Naive thymus-derived CD8-positive, alpha-beta T cell (primary cell): ENCODE results near the gene AGAP2. TPM values are rescaled to one million over a fixed set of nuclear protein-coding genes. Genes with fewer than 3 reads are reported as not detected.
"Not testable (repeated sequence)": the region's sequence is repeated elsewhere in the genome, so short reads cannot be mapped to it uniquely, and the experiment has no call there.

Experiments
- ATAC-seq, 2 donors: fragments of 150-1000 bp; cut with Tn5 transposase in 1 of 2; sonication (Bioruptor Pico), chemical (Tn5 transposase) in 1 of 2; 1 replicate in 1 of 2; 2 replicates in 1 of 2; pipeline ENCODE4 v1.10.0; 2021; ENCODE audit warnings: mild to moderate bottlenecking in 2 of 2, moderate library complexity in 2 of 2
- POLR2A ChIA-PET: fragments of 350-600 bp; sonication (Branson Sonifier 250); formaldehyde crosslinking; loops from one replicate; lab custom pipeline; 2021; ENCODE audit warnings: antibody characterized with exemption; lab: Charles Lee
- DNase-seq, 10 donors: peaks; one replicate each; pipeline versions ENCODE4 v3.0.0 to v3.0.0-alpha.2; 2020 to 2022
- H3K27ac Mint-ChIP-seq, 10 donors: one replicate each; pipeline ENCODE4 v1.8.0; 2020 to 2022; ENCODE audit warnings: mild to moderate bottlenecking in 10 of 10, mixed read lengths in 10 of 10, moderate library complexity in 4 of 10, inconsistent platforms in 1 of 10
- H3K27me3 Mint-ChIP-seq, 5 donors: one replicate each; pipeline ENCODE4 v1.8.0; 2021 to 2022; ENCODE audit warnings: mixed read lengths in 5 of 5
- H3K36me3 Mint-ChIP-seq, 3 donors: one replicate each; pipeline ENCODE4 v1.8.0; 2020 to 2022; ENCODE audit warnings: mixed read lengths in 3 of 3, mild to moderate bottlenecking in 2 of 3, inconsistent platforms in 1 of 3
- H3K4me1 Mint-ChIP-seq, 4 donors: one replicate each; pipeline ENCODE4 v1.8.0; 2021 to 2022; ENCODE audit warnings: mixed read lengths in 4 of 4
- H3K4me3 Mint-ChIP-seq, 10 donors: one replicate each; pipeline ENCODE4 v1.8.0; 2020 to 2022; ENCODE audit warnings: mild to moderate bottlenecking in 10 of 10, mixed read lengths in 10 of 10, moderate library complexity in 6 of 10, inconsistent platforms in 1 of 10
- H3K9me3 Mint-ChIP-seq, 9 donors: one replicate each; pipeline ENCODE4 v1.8.0; 2020 to 2022; ENCODE audit warnings: mixed read lengths in 9 of 9, mild to moderate bottlenecking in 3 of 9, inconsistent platforms in 1 of 9, moderate library complexity in 1 of 9
- polyA plus RNA-seq, 3 donors: library from polyadenylated mRNA; unstranded; fragments of 300-500 nt; fragmentation: Illumina TruSeq; gene quantifications; one replicate each; pipeline ENCODE4 v1.2.3, GENCODE V29; 2021
- total RNA-seq, 8 experiments: library from RNA in 2 of 8; stranded (reverse) in 2 of 8; gene quantifications; one replicate each; pipeline ENCODE4 v1.2.3 and lab custom pipeline; 2021 to 2026

Gene AGAP2
- total and polyA plus RNA-seq, 5 experiments from 2014 or later = 4.3 to 58.8 (median 6.9) TPM

DNA sequence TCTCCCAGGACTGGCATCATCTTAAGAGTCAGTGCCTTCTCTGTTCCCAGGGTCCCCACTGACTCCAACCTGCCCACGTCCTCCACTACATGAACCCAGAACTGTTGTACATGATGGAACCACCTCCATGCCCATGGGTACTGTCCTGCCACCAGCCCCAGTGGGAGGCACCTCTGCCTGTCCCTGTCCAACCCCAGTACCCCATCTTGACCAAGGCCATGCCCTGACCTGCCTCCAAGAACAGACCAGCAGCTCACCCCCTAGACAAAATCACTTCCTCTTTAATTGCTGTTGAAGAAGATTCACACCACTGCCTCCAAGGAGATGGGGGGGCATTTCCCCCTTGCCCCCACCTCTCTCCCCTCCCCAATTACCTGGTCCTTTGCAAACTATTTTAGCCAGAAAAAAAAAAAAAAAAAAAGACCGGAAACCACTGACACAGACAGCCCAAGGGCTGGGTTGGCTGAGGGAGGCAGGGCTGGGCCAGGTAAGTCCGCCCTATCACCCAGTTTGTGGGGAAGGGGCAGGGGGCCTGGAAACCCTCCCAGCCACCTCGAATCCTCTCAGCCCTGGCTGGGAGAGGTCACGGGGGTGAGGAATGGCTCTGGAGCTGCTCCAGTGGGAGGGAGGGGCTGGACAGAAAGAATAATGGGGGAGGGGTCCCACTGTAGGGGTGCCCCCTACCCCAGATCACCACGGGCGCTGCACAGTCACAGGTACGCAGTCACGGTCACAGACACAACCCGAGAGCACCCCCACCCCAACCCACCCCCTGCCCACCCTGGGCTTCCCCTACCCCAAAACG lies 13.4 kb downstream of the AGAP2 start:
- DNase-seq = no peak
- Mint-ChIP-seq H3K9me3 (no peaks in the 10 kb centered on the region), H3K27ac (peak overlapping the region in 9 of 10 donors; percentile 11 to 91 (median 67)), H3K36me3 (peaks cover 0 to 56% (median 6%) of the 10 kb centered on the region in 3 donors), H3K4me3 (peak overlapping the region in 1 of 10 donors; percentile 20), H3K4me1 (peaks cover 16 to 44% (median 33%) of the 10 kb centered on the region in 4 donors), H3K27me3 (no peaks in the 10 kb centered on the region)
- POLR2A ChIA-PET = interaction anchor here (1.0 to 1.7 kb wide), 6 partner anchors 11 to 20 kb away, joined by 3 to 16 read pairs (median 4); partner anchors contain the start of genes AGAP2 and TSPAN31
- ATAC-seq = no peak

DNA sequence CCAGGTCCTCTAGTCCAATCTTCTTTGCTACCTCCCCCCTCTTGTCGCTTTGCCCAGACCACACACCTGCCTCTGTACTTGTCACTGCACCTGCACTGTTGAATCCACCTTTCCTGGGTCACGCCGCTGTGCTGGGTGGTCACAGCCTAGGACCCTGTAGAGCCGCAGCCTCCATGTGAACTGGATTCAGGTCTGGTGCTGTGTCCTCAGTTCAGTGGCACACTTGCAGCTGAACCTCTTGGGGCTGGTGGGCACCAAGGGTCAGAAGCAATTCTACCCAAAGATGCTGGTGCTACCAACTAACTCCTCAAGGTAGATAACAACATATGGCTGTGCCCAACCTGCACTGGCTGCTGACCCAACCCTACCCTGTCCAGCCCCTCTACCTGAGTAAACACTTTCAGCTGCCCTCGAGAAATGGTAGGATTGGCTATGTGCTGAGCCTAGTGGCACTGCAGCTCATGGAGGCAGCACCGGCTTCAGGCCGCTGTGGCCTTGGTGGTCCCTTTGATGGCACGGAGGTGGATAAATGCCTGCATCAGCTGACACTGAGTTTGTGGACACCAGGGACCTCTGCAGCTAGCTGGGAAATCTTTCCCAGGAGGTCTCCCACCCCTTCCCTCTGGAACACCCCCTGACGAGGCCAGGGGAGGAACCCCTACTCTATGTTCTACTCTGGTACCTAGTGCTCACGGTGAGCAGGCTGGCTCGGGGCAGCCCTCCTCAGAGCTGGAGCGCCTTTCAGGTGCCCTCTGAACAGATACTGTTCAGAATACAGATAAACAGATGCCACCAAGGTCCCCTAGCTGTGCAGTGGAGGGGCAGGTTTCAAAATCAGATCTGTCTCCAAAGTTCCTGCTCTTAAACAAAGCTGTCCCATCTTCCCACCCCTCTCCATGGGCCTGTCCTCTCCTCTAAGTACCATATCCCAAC lies 14.3 kb downstream of the AGAP2 start:
- no peak for DNase-seq
- Mint-ChIP-seq H3K9me3 (no peaks in the 10 kb centered on the region), H3K27me3 (no peaks in the 10 kb centered on the region), H3K4me3 (no peak overlapping the region), H3K4me1 (peaks cover 16 to 49% (median 37%) of the 10 kb centered on the region in 4 donors), H3K27ac (peak overlapping the region; percentile 11 to 91 (median 72)), H3K36me3 (peaks cover 4 to 57% (median 11%) of the 10 kb centered on the region in 3 donors)
- POLR2A ChIA-PET = interaction anchor here (0.7 to 1.7 kb wide), 8 partner anchors 12 to 114 kb away, joined by 3 to 16 read pairs (median 4); partner anchors contain the start of genes AGAP2, CDK4 and TSPAN31
- ATAC-seq = peak; percentile 13 to 27

DNA sequence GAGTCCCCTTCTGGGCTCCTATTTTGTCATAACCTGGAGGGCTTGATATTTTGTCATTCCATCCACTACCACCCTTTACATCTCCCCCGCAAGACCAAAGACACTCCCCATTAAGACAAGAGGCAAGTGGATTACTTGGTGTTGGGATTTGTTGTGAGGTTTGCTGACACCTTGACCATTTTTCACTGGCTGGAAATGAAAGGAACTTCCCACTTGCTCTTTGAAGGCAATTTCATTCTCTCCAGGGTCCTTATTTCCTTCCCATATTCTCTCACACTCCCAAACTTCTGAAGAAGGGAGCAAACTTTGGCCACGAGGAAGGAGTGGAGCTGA lies 14.9 kb downstream of the AGAP2 start:
- H3K4me1 Mint-ChIP-seq = peaks cover 16 to 50% (median 39%) of the 10 kb centered on the region in 4 donors
- DNase-seq (no peak), ATAC-seq (no peak)
- H3K27me3 Mint-ChIP-seq = no peaks in the 10 kb centered on the region
- H3K36me3 Mint-ChIP-seq = peaks cover 6 to 58% (median 15%) of the 10 kb centered on the region in 3 donors
- peak overlapping the region; percentile 38 to 91 (median 67) for H3K27ac Mint-ChIP-seq
- POLR2A ChIA-PET = interaction anchor here (1.0 to 2.3 kb wide), 7 partner anchors 13 to 28 kb away, joined by 3 to 16 read pairs (median 4); partner anchors contain the start of genes CDK4 and TSPAN31
- no peaks in the 10 kb centered on the region for H3K9me3 Mint-ChIP-seq
- no peak overlapping the region for H3K4me3 Mint-ChIP-seq

DNA sequence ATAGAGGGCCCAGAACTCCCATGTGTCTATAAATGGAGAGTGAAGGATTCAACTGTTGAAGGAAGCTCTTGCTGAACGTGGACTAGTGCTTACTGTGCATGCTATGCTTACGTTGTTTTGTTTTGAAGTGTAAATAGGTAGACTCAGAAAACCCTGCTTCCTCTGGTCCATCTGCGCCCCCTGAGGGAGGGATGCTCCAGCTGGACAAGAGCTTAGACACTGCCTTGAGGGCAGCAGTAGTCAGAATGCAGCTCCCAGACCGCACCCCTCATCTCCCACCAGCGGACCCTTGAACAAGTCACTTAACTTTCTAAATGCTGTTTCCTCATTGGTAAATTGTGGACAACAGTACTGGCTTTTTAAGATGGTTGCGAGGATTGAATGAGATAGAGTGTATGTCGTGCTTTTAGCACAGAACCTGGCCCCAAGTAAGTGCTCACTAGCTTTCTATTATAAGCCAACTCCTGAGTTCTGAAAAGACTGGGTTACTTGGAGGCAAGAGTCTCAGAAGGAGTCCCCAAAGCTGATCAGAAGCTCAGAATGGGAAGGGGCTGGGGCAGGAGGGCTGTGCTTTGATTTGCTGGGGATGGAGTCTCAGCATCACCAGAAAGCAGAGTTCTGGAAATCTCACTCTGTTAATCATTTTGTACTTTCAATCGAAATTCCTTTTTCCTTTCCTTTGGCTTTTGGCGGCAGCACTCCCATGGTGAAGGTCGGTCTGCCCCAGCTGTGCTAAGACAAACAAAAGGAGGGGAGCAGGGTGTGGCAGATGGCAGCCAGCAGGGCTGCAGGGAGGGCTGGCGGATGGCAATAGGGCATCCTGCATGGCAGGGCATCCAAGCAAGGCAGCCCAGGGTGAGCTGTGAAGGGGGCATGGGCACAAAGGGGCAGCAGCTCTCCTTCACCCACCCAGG lies 15.6 kb downstream of the AGAP2 start:
- Mint-ChIP-seq H3K27ac (peak overlapping the region in 9 of 10 donors; percentile 19 to 87 (median 62)), H3K4me1 (peaks cover 16 to 50% (median 35%) of the 10 kb centered on the region in 4 donors), H3K27me3 (no peaks in the 10 kb centered on the region), H3K4me3 (no peak overlapping the region), H3K9me3 (no peaks in the 10 kb centered on the region), H3K36me3 (peaks cover 6 to 58% (median 18%) of the 10 kb centered on the region in 3 donors)
- ATAC-seq = peak in 1 of 2 donors; percentile 21
- no peak for DNase-seq
- POLR2A ChIA-PET = interaction anchor here (1.0 to 2.3 kb wide), 7 partner anchors 9 to 29 kb away, joined by 3 to 11 read pairs (median 3); partner anchors contain the start of genes AGAP2, CDK4 and TSPAN31

DNA sequence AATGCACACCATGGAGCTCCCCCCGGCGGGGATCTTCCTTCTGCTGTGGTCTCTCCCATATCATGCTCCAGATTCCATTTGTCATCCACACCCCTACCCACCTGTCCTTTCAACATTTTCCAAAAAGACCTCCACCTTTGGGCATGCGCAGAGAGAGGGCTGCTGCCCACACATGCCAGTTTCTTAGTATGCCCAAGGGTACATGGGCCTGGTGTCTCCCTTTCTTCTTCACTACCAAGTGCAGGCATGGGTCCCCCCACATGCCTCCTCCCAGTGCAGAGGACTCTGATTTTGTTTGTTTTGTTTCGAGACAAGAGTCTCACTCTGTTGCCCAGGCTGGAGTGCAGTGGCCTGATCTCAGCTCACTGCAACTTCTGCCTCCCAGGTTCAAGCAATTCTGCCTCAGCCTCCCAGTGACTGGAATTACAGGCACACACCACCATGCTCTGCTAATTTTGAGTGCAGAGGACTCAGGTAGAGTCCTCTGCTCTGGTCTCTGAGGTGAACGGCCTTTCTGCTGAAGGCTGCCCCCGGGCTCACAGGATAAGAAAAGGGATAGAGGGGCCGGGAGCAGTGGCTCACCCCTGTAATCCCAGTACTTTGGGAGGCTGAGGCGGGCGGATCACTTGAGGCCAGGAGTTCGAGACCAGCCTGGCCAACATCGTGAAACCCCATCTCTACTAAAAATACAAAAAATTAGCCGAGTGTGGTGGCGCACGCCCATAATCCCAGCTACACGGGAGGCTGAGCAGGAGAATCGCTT lies 16.5 kb downstream of the AGAP2 start:
- Mint-ChIP-seq H3K36me3 (peaks cover 6 to 59% (median 16%) of the 10 kb centered on the region in 3 donors), H3K4me1 (peaks cover 16 to 50% (median 34%) of the 10 kb centered on the region in 4 donors), H3K27ac (peak overlapping the region in 8 of 10 donors; percentile 48 to 87 (median 75)), H3K4me3 (peak overlapping the region in 1 of 10 donors; percentile 37)
- H3K9me3 Mint-ChIP-seq, ATAC-seq, H3K27me3 Mint-ChIP-seq, DNase-seq: not testable (repeated sequence)
- POLR2A ChIA-PET = interaction anchor here (0.6 to 2.3 kb wide), 9 partner anchors 8 to 1071 kb away, joined by 3 to 11 read pairs (median 4); partner anchors contain the start of genes AGAP2, CDK4 and TSPAN31

DNA sequence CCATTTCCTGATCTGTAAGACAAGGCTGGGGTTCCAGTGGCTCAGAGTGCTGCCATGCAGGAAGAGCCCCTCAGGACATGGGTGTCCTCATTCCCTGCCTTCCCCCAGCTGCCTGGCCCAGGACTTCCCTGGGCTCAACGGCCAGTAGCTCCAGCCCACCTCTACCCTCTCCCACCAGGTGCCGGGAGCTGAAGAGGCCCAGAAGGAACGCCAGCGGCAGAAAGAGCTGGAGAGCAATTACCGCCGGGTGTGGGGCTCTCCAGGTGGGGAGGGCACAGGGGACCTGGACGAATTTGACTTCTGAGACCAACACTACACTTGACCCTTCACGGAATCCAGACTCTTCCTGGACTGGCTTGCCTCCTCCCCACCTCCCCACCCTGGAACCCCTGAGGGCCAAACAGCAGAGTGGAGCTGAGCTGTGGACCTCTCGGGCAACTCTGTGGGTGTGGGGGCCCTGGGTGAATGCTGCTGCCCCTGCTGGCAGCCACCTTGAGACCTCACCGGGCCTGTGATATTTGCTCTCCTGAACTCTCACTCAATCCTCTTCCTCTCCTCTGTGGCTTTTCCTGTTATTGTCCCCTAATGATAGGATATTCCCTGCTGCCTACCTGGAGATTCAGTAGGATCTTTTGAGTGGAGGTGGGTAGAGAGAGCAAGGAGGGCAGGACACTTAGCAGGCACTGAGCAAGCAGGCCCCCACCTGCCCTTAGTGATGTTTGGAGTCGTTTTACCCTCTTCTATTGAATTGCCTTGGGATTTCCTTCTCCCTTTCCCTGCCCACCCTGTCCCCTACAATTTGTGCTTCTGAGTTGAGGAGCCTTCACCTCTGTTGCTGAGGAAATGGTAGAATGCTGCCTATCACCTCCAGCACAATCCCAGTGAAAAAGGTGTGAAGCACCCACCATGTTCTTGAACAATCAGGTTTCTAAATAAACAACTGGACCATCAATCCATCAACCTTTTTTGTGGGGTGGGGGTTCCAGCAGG lies 17.6 kb downstream of the AGAP2 start:
- Mint-ChIP-seq H3K36me3 (peaks cover 6 to 62% (median 14%) of the 10 kb centered on the region in 3 donors), H3K4me1 (peaks cover 16 to 46% (median 33%) of the 10 kb centered on the region in 4 donors), H3K9me3 (no peaks in the 10 kb centered on the region), H3K27ac (peak overlapping the region in 5 of 10 donors; percentile 10 to 71 (median 28)), H3K4me3 (no peak overlapping the region), H3K27me3 (no peaks in the 10 kb centered on the region)
- no peak for DNase-seq
- no peak for ATAC-seq
- POLR2A ChIA-PET = interaction anchor here (0.9 to 2.3 kb wide), 5 partner anchors 11 to 31 kb away, joined by 3 to 11 read pairs (median 4); partner anchors contain the start of gene CDK4

DNA sequence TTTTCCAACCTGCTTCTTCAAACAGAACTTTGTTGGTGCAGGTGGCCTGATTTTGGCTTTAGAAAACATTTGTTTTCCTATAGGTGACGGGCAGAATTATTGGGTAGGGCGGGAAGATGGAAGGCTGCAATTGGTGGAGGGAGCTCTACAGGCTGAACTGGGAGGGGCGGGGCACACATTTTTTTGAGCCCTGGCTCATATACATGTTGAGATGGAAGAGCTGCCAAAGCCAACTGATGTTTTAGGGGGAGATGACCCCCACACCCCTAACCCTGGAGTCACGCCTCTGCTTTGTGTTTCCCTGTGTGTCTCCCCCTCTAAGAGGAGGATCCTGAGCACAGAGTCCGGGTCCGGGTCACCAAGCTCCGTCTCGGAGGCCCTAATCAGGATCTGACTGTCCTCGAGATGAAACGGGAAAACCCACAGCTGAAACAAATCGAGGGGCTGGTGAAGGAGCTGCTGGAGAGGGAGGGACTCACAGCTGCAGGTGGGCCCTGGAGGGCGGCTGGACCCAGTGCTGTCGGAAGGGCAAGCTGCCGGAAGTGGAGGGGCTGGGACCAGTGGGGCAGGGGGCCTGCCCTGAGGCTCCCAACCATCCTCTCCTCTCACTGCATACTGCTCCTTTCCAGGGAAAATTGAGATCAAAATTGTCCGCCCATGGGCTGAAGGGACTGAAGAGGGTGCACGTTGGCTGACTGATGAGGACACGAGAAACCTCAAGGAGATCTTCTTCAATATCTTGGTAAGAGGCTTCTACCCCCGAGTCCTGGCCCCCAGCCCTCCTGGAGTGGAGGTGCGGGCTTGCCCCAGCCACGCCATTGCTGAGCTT lies 18.6 kb downstream of the AGAP2 start:
- Mint-ChIP-seq H3K4me1 (peaks cover 19 to 40% (median 30%) of the 10 kb centered on the region in 4 donors), H3K36me3 (peaks cover 6 to 62% (median 14%) of the 10 kb centered on the region in 3 donors), H3K4me3 (no peak overlapping the region), H3K27ac (peak overlapping the region in 4 of 10 donors; percentile 20 to 90 (median 33)), H3K9me3 (no peaks in the 10 kb centered on the region), H3K27me3 (no peaks in the 10 kb centered on the region)
- DNase-seq (no peak), ATAC-seq (no peak)
- POLR2A ChIA-PET = interaction anchor here (0.9 to 1.7 kb wide), 3 partner anchors 10 to 25 kb away, joined by 3 to 5 read pairs (median 3); no protein-coding TSS in a partner anchor

DNA sequence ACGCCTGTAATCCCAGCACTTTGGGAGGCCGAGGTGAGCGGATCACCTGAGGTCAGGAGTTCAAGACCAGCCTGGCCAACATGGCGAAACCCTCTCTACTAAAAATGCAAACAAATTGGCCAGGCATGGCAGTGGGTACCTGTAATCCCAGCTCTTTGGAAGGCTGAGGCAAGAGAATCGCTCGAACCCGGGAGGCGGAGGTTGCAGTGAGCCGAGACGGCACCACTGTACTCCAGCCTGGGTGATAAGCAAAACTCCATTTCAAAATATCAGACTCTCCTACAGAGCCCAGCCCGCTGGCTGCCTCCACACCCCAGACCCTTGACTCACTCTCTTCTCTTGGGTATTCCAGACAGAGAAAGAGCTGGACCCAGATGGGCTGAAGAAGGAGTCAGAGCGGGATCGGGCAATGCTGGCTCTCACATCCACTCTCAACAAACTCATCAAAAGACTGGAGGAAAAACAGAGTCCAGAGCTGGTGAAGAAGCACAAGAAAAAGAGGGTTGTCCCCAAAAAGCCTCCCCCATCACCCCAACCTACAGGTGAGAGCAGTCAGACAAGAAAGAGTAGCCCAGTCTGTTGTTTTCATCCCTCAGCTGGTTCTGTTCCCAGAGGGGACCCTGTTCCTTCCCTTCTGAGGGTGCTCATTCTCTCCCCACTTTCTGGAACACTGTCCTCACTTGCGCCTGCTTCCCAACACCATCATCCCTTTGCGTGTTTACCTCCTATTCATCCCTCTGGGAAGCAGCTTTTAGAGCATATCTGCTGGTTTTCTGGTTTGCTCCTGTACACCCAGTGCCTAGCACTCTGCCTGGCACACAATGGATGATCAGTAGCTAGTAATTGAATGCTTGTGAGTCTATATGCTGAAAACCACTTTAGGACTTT lies 19.7 kb downstream of the AGAP2 start:
- ATAC-seq = no peak
- H3K27me3 Mint-ChIP-seq = no peaks in the 10 kb centered on the region
- DNase-seq = no peak
- peak overlapping the region in 7 of 10 donors; percentile 37 to 90 (median 53) for H3K27ac Mint-ChIP-seq
- H3K4me1 Mint-ChIP-seq = peaks cover 14 to 29% (median 22%) of the 10 kb centered on the region in 4 donors
- POLR2A ChIA-PET = interaction anchor here (0.6 to 1.3 kb wide), 2 partner anchors 9 to 232 kb away, joined by 3 read pairs; no protein-coding TSS in a partner anchor
- H3K36me3 Mint-ChIP-seq = peaks cover 6 to 62% (median 14%) of the 10 kb centered on the region in 3 donors
- no peak overlapping the region for H3K4me3 Mint-ChIP-seq
- no peaks in the 10 kb centered on the region for H3K9me3 Mint-ChIP-seq
